ENCODE measurements around the gene SNAP25.

GRCh38 chr20:10247440-10247839 lies 28.8 kb downstream of the SNAP25 start:
- TF ChIP-seq CTCF (IDR thresholded peaks at IDR 0.05) (no peak), POLR2A (IDR thresholded peaks at IDR 0.05) (no peak)
